GM19043 (cell line): ENCODE measurements around the gene RXFP1.

Experiments
- ATAC-seq: cut with Tn5 transposase; IDR thresholded peaks from one replicate; pipeline ENCODE4 v1.9.1; 2021; ENCODE audit warnings: low read depth; ENCODE audit not compliant: unreplicated experiment

Gene RXFP1

DNA sequence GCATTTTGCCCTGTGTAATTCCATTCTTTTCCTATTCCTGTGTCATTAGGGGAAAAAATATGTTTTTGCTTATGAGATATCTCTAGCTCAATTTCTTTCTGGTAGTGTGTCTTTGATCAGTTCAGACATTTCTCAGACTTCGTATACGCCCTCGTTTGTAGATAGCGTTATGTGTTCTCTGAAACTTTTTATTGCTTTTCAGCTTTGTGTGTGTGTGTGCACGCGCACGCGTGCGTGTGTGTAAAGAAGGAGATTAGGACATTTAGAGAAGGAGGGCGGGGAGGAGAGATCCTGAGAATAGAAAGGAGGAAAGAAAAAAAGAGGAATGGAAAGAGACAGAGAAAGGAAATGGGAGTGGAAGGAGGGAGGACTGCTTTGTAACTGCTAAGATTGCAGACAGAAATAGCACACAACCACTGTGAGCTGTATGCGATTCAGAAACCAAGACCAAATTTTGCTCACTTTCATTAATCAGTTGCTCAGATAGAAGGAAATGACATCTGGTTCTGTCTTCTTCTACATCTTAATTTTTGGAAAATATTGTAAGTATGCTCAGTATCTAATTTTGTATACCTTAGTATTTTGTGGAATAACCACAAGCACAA is at the start of gene RXFP1:
Gene RXFP1, plus strand, starts transcription at position 399 of the 605 bp plus-strand sequence. Its CDS starts 95 bp downstream, at position 494.
- ATAC-seq: no peak

- ATAC-seq: no peak
Measured at GRCh38 chr4:158481811-158482210, 39.9 kb upstream of the RXFP1 start.

DNA sequence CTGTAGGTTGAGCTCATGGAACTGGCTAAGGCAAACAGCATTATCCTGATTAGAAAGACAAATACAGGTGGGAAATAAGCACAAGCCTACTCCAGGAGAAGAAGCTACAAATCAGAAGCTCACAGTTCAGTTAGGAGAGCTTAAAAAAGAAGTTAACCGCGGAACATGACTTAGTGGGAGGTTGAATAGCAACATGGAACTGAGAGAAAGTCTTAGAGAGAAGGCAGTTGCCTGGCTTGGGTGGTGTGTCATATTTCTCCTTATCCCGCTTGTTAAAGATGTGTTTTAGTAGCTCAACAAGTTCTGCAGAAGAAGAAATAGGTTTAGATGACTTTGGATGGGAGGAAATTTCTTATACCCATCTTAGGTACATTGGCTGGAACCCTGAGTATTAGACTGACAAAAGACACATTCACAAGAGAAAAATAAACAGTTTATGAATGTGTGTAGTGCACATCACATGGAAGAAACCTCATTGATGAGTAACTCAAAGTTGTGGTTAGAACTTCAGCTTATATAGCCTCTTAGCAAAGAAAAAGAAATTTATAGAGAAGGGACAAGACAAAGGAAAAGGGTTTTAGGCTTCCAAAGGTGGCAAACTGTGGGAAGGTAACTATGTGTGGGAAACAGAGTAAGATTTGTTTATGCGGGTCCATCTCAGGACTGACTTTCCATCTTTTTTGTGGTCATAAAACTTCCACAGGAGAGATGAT is 37.4 kb upstream of the RXFP1 start:
- no peak for ATAC-seq

DNA sequence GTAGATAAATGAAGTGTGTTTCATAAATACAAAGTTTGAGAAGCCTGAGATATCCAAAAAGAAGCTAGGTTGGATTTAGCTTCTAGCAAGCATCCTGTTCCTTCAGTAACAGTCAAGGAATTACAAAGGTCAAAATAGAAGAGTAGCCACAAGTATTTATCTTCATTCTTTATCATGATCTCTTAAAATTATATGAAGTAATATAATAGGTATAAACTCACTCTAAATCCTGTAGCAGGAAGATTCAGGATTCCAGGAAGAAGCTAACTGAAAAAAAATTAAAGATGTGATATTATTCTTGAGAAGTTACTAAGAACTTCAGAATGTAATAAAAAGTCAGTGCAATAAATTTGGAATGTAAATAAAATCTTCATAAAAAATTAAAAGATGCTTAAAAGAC is 31.1 kb upstream of the RXFP1 start:
- ATAC-seq: no peak

GRCh38 chr4:158492391-158492790 is 29.3 kb upstream of the RXFP1 start:
- ATAC-seq: no peak

DNA sequence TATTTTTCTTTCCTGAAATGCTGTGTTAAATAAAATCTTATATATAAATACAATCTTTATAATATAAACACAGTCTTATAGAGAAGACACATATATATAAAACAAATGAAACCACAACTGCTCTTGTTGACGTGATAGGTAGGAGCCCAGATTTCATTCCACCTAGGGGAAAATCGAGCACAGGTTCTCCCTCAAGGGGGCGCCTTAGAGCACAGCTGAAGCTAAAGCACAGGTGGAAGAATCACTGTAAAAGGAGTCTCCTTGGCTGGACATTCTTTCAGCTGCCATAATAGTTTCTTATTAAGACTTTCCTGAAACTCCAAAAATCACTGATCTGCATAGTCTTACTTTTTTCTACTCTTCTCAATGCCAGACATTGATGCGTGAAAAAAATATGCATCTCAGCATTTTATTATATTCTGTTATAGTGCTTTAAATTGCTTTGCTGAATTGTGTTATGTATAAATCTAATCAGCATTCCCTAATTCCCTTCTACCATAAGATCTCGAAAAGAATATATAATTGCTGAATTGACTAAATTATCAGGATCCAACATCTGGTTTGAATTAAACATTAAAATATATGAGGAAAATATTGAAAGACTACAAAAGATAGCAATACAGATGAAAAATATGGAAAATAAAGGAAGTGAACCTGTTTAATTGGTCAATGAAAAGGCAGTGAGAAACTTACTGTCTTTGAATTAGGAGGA is 25.5 kb upstream of the RXFP1 start:
- no peak for ATAC-seq

- ATAC-seq: no peak
Measured at GRCh38 chr4:158500054-158500453, 21.6 kb upstream of the RXFP1 start.

- ATAC-seq: no peak
Measured at GRCh38 chr4:158513256-158513655, 8.4 kb upstream of the RXFP1 start.

DNA sequence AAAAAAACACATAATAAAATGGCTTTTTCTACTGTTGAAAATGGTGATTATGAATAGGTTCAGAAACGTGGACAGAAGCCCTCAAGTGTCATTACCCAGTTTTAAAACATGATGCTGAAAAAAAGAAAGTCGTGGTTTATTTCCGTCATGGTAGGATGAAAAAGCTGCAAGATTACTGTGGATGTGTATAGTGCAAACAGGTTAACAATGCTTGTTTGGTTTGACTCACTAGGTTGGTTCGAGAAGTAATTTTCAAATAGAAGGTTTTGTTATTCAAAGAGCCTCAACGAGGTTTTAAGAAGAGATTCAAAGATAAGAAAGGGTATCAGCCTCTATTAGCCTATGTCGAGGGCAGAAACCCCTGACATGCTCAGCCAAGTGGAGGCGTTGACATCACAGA is 2.5 kb upstream of the RXFP1 start:
- no peak for ATAC-seq

DNA sequence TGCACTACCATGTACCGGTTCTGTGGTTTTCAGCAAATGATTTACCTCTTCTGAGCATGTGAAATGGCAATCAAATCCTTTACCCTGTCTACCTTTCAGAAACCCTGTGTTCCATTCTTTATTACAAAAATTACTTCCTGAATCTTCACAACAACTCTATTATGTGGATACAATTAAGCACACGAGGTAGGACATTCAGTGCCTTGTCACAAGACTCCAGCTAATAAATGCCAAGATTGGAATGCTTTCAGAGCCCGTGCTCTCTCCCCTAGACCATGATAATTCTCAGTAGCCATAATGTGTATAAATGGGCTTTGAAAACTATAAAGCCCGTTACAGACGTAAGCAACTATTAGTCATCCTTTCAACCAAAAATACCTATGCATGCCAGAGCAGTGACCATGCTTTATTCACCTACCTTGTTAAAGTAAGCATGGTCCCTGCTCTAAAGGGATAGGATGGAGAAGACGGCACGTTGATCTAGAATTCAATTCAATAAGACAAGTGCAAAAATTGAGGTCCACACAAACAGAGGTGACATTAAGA is 2.4 kb downstream of the RXFP1 start:
- ATAC-seq: no peak

- no peak for ATAC-seq
Measured at GRCh38 chr4:158527516-158527915, 5.8 kb downstream of the RXFP1 start.

- no peak for ATAC-seq
Measured at GRCh38 chr4:158529505-158529904, 7.8 kb downstream of the RXFP1 start.

DNA sequence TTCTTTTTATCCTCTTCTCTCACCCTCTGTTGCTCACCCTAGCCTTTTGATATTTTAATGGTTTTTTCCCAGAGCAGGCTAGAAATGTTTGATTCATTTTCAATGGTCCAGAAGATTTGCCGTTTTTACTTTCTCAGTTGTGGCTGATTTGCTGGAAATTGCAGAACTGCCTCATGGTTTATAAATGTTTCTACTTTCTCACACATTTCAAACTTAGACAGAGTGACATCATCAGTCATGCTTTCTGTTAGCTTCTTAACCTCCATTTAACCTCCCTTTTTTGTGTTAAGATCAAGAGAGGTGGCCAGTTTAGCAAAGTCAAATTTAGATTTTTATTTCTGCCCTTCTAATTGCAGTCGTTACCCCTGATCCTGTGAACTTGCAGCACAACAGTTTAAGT is 8.7 kb downstream of the RXFP1 start:
- ATAC-seq: no peak

- ATAC-seq: no peak
Measured at GRCh38 chr4:158530898-158531297, 9.2 kb downstream of the RXFP1 start.

GRCh38 chr4:158532556-158533231 is 11.0 kb downstream of the RXFP1 start:
- ATAC-seq: no peak

- ATAC-seq: no peak
Measured at GRCh38 chr4:158534727-158535126, 13.0 kb downstream of the RXFP1 start.

- no peak for ATAC-seq
Measured at GRCh38 chr4:158535130-158535614, 13.5 kb downstream of the RXFP1 start.

GRCh38 chr4:158536833-158537232 is 15.2 kb downstream of the RXFP1 start:
- ATAC-seq: no peak

GRCh38 chr4:158538176-158538575 is 16.5 kb downstream of the RXFP1 start:
- no peak for ATAC-seq

GRCh38 chr4:158538911-158539310 is 17.2 kb downstream of the RXFP1 start:
- ATAC-seq: no peak
